Activated B cell treated with CpG ODN at 0.5 μM for 24 hours (primary cell): ENCODE measurements around the gene NEURL3. TPM values are rescaled to one million over a fixed set of nuclear protein-coding genes. Genes with fewer than 3 reads are reported as not detected.
"Not testable (repeated sequence)": the region's sequence is repeated elsewhere in the genome, so short reads cannot be mapped to it uniquely, and the experiment has no call there.

Source experiments
- ATAC-seq: fragments of 200-7000 bp; cut with Tn5 transposase; one replicate; pipeline ENCODE4 v1.10.0; 2021; ENCODE audit warnings: low read depth, mild to moderate bottlenecking, moderate library complexity
- CTCF ChIA-PET: fragments of 350-600 bp; sonication (Branson Sonifier 250); formaldehyde crosslinking; loops from one replicate; lab custom pipeline; 2021; ENCODE audit warnings: antibody characterized with exemption; lab: Charles Lee
- POLR2A ChIA-PET: fragments of 350-600 bp; sonication (Branson Sonifier 250); formaldehyde crosslinking; loops from one replicate; lab custom pipeline; 2021; ENCODE audit warnings: antibody characterized with exemption; lab: Charles Lee
- DNase-seq: peaks from one replicate; pipeline ENCODE4 v3.0.0; 2022
- H3K27ac Mint-ChIP-seq: one replicate; pipeline ENCODE4 v1.8.0; 2020; ENCODE audit warnings: mixed read lengths
- H3K27me3 Mint-ChIP-seq: one replicate; pipeline ENCODE4 v1.8.0; 2021; ENCODE audit warnings: mixed read lengths
- H3K36me3 Mint-ChIP-seq: one replicate; pipeline ENCODE4 v1.8.0; 2021; ENCODE audit warnings: low read depth, mixed read lengths
- H3K4me1 Mint-ChIP-seq: one replicate; pipeline ENCODE4 v1.8.0; 2021; ENCODE audit warnings: mixed read lengths
- H3K4me3 Mint-ChIP-seq: one replicate; pipeline ENCODE4 v1.8.0; 2020; ENCODE audit warnings: mild to moderate bottlenecking, mixed read lengths
- H3K9me3 Mint-ChIP-seq: one replicate; pipeline ENCODE4 v1.8.0; 2020; ENCODE audit warnings: mixed read lengths
- intact Hi-C: fragments of 100-400 bp; cut with micrococcal nuclease; formaldehyde crosslinking; loops from one replicate; pipeline ENCODE4 v1.15.1; 2024
- total RNA-seq: library from RNA; stranded (reverse); gene quantifications from 2 replicates; pipeline ENCODE4 v1.2.3, GENCODE V29; 2022
- TF ChIP-seq, protein P1 (sequence below): fragments of 200-600 bp; IDR thresholded peaks from one replicate; pipeline ENCODE4 v1.8.0; 2022; ENCODE audit warnings: antibody characterized with exemption, mild to moderate bottlenecking

The NEURL3 gene
- total RNA-seq, 1 donor from 2014 or later, result not detected

DNA sequence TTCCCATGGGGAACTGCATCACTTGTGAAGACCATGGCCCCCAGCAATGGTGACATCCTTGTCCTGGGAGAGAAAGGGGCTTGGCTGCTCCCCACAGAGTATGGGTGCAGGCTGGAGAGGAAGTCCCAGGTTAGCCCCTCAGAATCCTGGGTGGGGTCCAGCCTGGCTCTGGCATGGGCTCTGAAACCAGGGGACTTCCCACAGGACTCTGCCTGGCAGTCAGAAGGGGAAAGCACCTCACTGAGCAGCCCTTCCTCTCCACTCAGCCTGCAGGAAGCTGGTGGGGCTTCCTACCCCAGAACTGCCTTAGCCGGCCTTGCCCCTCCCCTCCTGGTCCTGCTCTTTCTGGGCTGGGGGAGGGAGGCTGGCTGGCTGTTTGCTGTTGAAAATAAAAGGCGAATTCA is 3.7 kb downstream of the NEURL3 start:
- ChIA-PET CTCF (no interaction called here), POLR2A (no interaction called here)
- intact Hi-C loops, result loop anchor here (10.0 kb wide), 1 partner anchor 477 kb away; no protein-coding TSS in a partner anchor
- H3K4me3 Mint-ChIP-seq, result no peak overlapping the region
- no peak overlapping the region for H3K27ac Mint-ChIP-seq
- H3K27me3 Mint-ChIP-seq, result peaks cover 4% of the 10 kb centered on the region
- TF ChIP-seq, protein P1, sequence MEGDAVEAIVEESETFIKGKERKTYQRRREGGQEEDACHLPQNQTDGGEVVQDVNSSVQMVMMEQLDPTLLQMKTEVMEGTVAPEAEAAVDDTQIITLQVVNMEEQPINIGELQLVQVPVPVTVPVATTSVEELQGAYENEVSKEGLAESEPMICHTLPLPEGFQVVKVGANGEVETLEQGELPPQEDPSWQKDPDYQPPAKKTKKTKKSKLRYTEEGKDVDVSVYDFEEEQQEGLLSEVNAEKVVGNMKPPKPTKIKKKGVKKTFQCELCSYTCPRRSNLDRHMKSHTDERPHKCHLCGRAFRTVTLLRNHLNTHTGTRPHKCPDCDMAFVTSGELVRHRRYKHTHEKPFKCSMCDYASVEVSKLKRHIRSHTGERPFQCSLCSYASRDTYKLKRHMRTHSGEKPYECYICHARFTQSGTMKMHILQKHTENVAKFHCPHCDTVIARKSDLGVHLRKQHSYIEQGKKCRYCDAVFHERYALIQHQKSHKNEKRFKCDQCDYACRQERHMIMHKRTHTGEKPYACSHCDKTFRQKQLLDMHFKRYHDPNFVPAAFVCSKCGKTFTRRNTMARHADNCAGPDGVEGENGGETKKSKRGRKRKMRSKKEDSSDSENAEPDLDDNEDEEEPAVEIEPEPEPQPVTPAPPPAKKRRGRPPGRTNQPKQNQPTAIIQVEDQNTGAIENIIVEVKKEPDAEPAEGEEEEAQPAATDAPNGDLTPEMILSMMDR, result no peak
- H3K4me1 Mint-ChIP-seq, result peaks cover 23% of the 10 kb centered on the region
- H3K9me3 Mint-ChIP-seq, result no peaks in the 10 kb centered on the region
- ATAC-seq (peak; percentile 76), DNase-seq (no peak)
- no peaks in the 10 kb centered on the region for H3K36me3 Mint-ChIP-seq

DNA sequence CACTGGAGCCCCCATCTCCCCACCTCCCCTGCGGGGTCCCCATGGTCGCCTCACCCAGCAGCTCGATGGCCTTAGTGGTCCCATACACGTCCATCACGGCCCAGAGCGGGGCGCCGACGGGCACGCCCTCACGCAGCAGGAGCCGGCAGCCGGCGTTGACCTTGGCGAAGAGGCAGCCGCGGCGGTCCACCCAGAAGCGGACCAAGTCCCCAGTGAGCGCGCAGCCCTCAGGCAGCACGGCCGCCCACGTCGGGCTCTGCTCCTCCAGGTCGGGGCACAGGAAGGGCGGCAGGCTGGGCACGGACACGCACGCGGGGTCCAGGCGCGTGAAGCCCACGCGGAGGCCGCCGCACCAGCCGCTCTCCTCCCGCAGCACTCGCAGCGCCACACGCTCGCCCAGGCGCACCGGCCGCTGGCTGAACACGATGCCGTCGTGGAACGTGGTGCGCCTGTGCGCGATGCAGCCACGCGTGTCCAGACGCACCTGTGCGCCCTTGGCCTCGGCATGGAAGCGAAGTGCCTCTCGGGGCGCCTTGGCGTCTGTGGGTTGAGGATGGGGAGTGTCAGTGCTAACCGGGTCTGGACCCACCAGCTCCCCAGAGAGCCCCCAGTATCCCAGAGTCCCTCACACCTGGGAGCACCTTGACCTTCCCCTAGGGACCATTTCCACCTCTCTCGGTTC is 4.6 kb downstream of the NEURL3 start:
- no peak overlapping the region for H3K27ac Mint-ChIP-seq
- intact Hi-C loops, result loop anchor here (10.0 kb wide), 1 partner anchor 476 kb away; no protein-coding TSS in a partner anchor

DNA sequence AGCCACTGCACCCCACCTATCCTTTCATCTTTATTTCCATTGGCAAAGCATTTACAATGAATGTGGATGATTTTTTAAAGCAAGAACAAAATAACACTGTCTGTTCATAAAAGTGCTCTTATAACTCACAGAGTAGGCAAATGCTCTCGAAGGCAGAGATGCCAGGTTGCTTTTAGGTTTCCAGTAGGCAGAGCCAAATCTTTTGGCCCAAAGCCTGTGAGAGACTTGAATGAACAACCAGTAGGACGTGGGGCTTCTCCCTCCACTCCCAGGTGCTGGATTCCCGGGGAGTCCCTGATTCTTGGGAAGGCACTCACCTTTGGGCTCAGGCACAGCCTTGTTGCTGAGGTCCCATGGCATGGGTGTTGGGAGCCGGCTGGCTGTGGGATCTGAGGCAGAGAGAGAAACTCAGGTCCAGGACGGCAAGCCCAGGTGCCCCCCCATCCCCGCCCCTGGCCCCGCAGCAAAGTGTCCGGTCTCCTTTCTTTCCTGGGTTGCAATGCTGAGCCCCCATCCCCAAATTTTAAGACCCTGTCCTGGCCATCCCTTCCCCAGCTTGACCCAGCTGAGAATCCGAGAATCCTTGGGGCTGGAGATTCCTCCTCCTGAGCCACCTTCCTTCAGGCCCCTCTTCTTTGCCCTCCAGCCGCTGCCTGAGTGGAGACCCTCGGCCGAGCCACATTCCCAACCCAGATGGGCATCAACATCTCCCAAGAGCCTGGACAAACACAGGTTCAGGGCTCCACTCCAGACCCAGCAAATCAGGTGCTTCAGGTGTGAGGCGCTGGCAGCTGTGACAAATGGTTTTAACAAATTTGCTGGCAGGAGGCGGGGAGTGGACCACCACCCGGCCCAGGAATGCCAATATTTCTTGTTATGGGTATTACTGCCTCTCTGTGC is 5.8 kb downstream of the NEURL3 start:
- intact Hi-C loops, result no loop called here
- Mint-ChIP-seq H3K9me3 (peaks cover 12% of the 10 kb centered on the region), H3K4me3 (no peak overlapping the region), H3K4me1 (peaks cover 17% of the 10 kb centered on the region), H3K36me3 (peaks cover 2% of the 10 kb centered on the region), H3K27ac (no peak overlapping the region), H3K27me3 (peaks cover 4% of the 10 kb centered on the region)
- TF ChIP-seq, protein P1, result no peak
- ATAC-seq (no peak), DNase-seq (no peak)
- ChIA-PET POLR2A (no interaction called here), CTCF (no interaction called here)

More for the DNA sequence above, 4.6 kb downstream of the NEURL3 start:
- no peak for ATAC-seq
- Mint-ChIP-seq H3K27me3 (peaks cover 4% of the 10 kb centered on the region), H3K9me3 (peaks cover 5% of the 10 kb centered on the region), H3K4me1 (peaks cover 23% of the 10 kb centered on the region), H3K4me3 (no peak overlapping the region), H3K36me3 (no peaks in the 10 kb centered on the region)
- TF ChIP-seq, protein P1, result no peak
- ChIA-PET CTCF (no interaction called here), POLR2A (no interaction called here)
- DNase-seq, result no peak

DNA sequence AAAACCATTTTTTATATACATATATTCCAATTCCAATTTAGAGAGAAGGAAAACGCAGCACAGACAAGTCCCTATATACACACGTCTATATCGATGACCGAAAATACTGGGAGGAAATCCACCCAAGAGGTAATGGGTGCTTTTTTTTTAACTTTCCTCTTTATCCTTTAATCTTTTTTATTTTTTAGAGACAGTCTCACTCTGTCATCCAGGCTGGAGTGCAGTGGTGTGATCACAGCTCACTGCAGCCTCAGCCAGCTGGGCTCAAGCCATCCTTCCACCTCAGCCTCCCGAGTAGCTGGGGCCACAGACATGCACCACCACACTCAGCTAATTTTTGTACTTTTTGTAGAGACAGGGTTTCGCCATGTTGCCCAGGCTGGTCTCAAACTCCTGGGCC is 6.5 kb downstream of the NEURL3 start:
- intact Hi-C loops, H3K27me3 Mint-ChIP-seq, POLR2A ChIA-PET, CTCF ChIA-PET, H3K27ac Mint-ChIP-seq, DNase-seq, H3K4me3 Mint-ChIP-seq, ATAC-seq, H3K36me3 Mint-ChIP-seq: not testable (repeated sequence)
- peaks cover 17% of the 10 kb centered on the region for H3K4me1 Mint-ChIP-seq
- peaks cover 17% of the 10 kb centered on the region for H3K9me3 Mint-ChIP-seq

DNA sequence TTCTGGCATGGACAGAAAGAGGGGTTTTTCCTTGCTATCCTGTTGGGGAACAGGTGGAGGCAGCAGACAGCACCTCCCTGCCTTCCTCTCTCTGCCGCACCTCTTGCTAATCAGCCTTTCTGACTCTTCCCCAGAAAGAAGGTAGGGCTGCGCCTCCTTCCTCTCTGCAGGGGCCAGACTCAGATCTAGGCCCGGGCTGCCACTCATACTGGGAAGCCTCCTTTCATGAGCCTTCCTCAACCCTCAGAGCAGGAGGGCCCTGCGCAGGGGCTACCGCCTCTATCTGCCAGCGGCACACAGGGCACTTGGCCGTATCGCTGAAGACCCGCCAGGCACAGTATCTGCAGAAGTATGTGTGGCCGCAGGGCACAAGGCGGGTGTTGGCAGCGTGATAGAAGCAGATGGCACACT is 7.1 kb downstream of the NEURL3 start:
- DNase-seq (no peak), ATAC-seq (no peak)
- peaks cover 14% of the 10 kb centered on the region for H3K4me1 Mint-ChIP-seq
- TF ChIP-seq, protein P1, result no peak
- POLR2A ChIA-PET, result no interaction called here
- peaks cover 2% of the 10 kb centered on the region for H3K36me3 Mint-ChIP-seq
- no peak overlapping the region for H3K4me3 Mint-ChIP-seq
- CTCF ChIA-PET, result no interaction called here
- H3K27me3 Mint-ChIP-seq, result peaks cover 4% of the 10 kb centered on the region
- intact Hi-C loops, result no loop called here
- H3K27ac Mint-ChIP-seq, result no peak overlapping the region
- peaks cover 17% of the 10 kb centered on the region for H3K9me3 Mint-ChIP-seq
